ENCODE data around the gene CRY1. TPM values are rescaled to one million over a fixed set of nuclear protein-coding genes. Genes with fewer than 3 reads are reported as not detected.
A peak's percentile ranks its signal among the peaks of the same experiment; 100 is the strongest.

CRY1 gene
- total and polyA plus RNA-seq, 2 of the 4 experiments (the other 2 are of a cell fraction): 5.9 to 9.9 TPM

GRCh38 chr12:106982229-106982628 is 111.1 kb downstream of the CRY1 start:
- H3K27me3 ChIP-seq (ENCODE audit: control insufficient read depth, insufficient read depth, low read length): no peaks in the 10 kb centered on the region
- ChIA-PET POLR2A (ENCODE audit: unreplicated experiment) (no interaction called here), CTCF (no interaction called here)
- no peak overlapping the region for H3K18ac ChIP-seq (ENCODE audit: low read depth, low read length)
- H3K14ac ChIP-seq (replicated peaks; ENCODE audit: low read depth, low read length): no peak overlapping the region
- H3K36me3 ChIP-seq (ENCODE audit: control insufficient read depth, insufficient read depth, low read length): peaks cover 4% of the 10 kb centered on the region; the same call in 1 of the 2 replicates
- H3K9ac ChIP-seq (ENCODE audit: low read depth, low read length): no peak overlapping the region
- no peak overlapping the region for H3K4ac ChIP-seq (ENCODE audit: low read depth, low read length)
- H3K9me1 ChIP-seq (ENCODE audit: insufficient read depth, low read length): peaks cover 18% of the 10 kb centered on the region; the same call in 1 of the 2 replicates
- TF ChIP-seq USF2 (IDR thresholded peaks at IDR 0.05; ENCODE audit: low read depth, low read length) (no peak), CTCF (conservative IDR thresholded peaks at IDR 0.05; ENCODE audit: low read depth, low read length) (no peak), FOS (IDR thresholded peaks at IDR 0.05; ENCODE audit: low read depth, low read length) (no peak), RCOR1 (IDR thresholded peaks at IDR 0.05; ENCODE audit: insufficient replicate concordance, low read length) (no peak), RAD21 (IDR thresholded peaks at IDR 0.05; ENCODE audit: low read length) (no peak), MXI1 (IDR thresholded peaks at IDR 0.05; ENCODE audit: borderline replicate concordance, low read depth, low read length) (no peak), CHD1 (IDR thresholded peaks at IDR 0.05; ENCODE audit: low read depth, low read length) (no peak), CEBPB (IDR thresholded peaks at IDR 0.05; ENCODE audit: low read depth, low read length) (no peak), MAFK (IDR thresholded peaks at IDR 0.05; ENCODE audit: low read depth, low read length) (no peak), SMC3 (IDR thresholded peaks at IDR 0.05; ENCODE audit: low read depth, low read length) (no peak), BHLHE40 (IDR thresholded peaks at IDR 0.05; ENCODE audit: low read depth, low read length) (no peak), POLR2A (IDR thresholded peaks at IDR 0.05; ENCODE audit: low read depth, low read length) (no peak), NFE2L2 (IDR thresholded peaks at IDR 0.05; ENCODE audit: low read depth, low read length) (no peak), ELK1 (IDR thresholded peaks at IDR 0.05; ENCODE audit: borderline replicate concordance, low read depth, low read length) (no peak), RFX5 (IDR thresholded peaks at IDR 0.05; ENCODE audit: low read depth, low read length) (no peak), MAZ (IDR thresholded peaks at IDR 0.05; ENCODE audit: borderline replicate concordance, low read depth, low read length) (no peak)
- dilution Hi-C loops (cut with HindIII; ENCODE audit: low sequenced_read_pairs, unreplicated experiment) (no loop called here), in situ Hi-C loops (cut with MboI; ENCODE audit: low sequenced_read_pairs) (no loop called here), intact Hi-C loops (cut with micrococcal nuclease) (no loop called here)
- no peak overlapping the region for H2AK9ac ChIP-seq (replicated peaks; ENCODE audit: low read depth, low read length, poor library complexity)
- peaks cover 11 to 35% of the 10 kb centered on the region in 2 experiments for H3K79me1 ChIP-seq (ENCODE audit: low read depth in 1 of 2, low read length in 2 of 2)
- H3K9me3 ChIP-seq (ENCODE audit: control insufficient read depth, insufficient read depth, low read length): no peaks in the 10 kb centered on the region
- H2BK20ac ChIP-seq (ENCODE audit: low read depth, low read length): no peak overlapping the region
- H2AFZ ChIP-seq (replicated peaks; ENCODE audit: low read length, poor library complexity): no peak overlapping the region
- BruUV-seq (replicated peaks): no TSS peak
- no peak overlapping the region for H3K56ac ChIP-seq (ENCODE audit: extremely low read depth, insufficient read depth, low read length)
- H4K20me1 ChIP-seq (ENCODE audit: insufficient read depth, low read length): 0 out of 2 replicates have a peak, but pooled peaks cover 7% of the 10 kb centered on the region
- H4K5ac ChIP-seq (ENCODE audit: low read depth, low read length): no peak overlapping the region
- ATAC-seq (ENCODE audit: low read depth) (no peak), DNase-seq (peak; percentile 34)
- no peak overlapping the region for H2BK5ac ChIP-seq (ENCODE audit: low read depth, low read length, poor library complexity, severe bottlenecking)
- no peak overlapping the region for H3K27ac ChIP-seq (ENCODE audit: insufficient read depth, low read length)
- H4K91ac ChIP-seq (ENCODE audit: insufficient read depth, low read depth, low read length): no peak overlapping the region
- no peak overlapping the region for H2AK5ac ChIP-seq (ENCODE audit: low read depth, low read length)
- no CpG with 5 or more reads among the region's 1 CpG for WGBS, 2 experiments (ENCODE audit: extremely low coverage in 2 of 2, insufficient read length in 1 of 2)
- no peak overlapping the region for H4K8ac ChIP-seq (ENCODE audit: low read depth in 2 of 2, low read length in 2 of 2)
- H2BK15ac ChIP-seq (ENCODE audit: low read depth, low read length): no peak overlapping the region
- no peak overlapping the region for H2BK120ac ChIP-seq (ENCODE audit: low read depth, low read length)
- no peak overlapping the region for H3K4me3 ChIP-seq (ENCODE audit: insufficient read depth, low read depth, low read length)
- peaks cover 5% of the 10 kb centered on the region for H3K4me1 ChIP-seq (ENCODE audit: control insufficient read depth, insufficient read depth, low read length)
- H3K4me2 ChIP-seq (ENCODE audit: low read depth, low read length): no peak overlapping the region
- H3K23ac ChIP-seq (ENCODE audit: low read depth, low read length): no peak overlapping the region

Measured in IMR-90 (cell line).